ENCODE data around the gene SPDYC.

The SPDYC gene

DNA sequence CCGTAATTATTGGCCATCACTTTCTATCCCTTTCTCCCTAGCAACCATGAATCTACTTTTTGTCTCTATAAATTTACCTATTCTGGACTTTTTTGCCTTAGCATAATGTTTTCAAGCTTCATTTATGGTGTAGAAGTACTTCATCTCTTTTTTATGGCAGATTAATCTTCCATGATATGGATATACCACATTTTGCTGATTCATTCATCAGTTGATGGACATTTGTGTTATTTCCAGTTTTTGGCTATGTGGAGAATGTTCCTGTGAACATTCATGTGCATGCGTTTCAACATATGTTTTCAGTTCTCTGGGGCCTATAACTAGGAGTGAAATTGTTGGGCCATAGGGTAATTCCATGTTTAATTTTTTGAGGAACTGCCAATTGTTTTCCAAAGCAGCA is 24.5 kb downstream of the SPDYC start:
- H3F3A ChIP-seq (ENCODE audit: insufficient read depth, low read length) = no peaks in the 10 kb centered on the region

GRCh38 chr11:65204143-65204542 is 34.1 kb downstream of the SPDYC start:
- Histone ChIP-seq H3K79me2 (ENCODE audit: low read length) (no peaks in the 10 kb centered on the region), H2AFZ (ENCODE audit: low read length) (no peak overlapping the region), H3K9ac (ENCODE audit: low read length) (no peak overlapping the region), H3F3A (ENCODE audit: insufficient read depth, low read length) (no peaks in the 10 kb centered on the region), H3K9me2 (replicated peaks; ENCODE audit: insufficient read depth, low read length) (no peaks in the 10 kb centered on the region), H3K27me3 (replicated peaks; ENCODE audit: insufficient read depth, low read length) (no peaks in the 10 kb centered on the region), H3K9me3 (replicated peaks; ENCODE audit: insufficient read depth, low read length) (no peaks in the 10 kb centered on the region), H3K27ac (ENCODE audit: low read length) (no peak overlapping the region), H4K20me1 (ENCODE audit: insufficient read depth, low read length) (no peaks in the 10 kb centered on the region), H3K4me1 (ENCODE audit: low read length) (no peaks in the 10 kb centered on the region), H3K4me3 (ENCODE audit: low read length) (no peak overlapping the region), H3K4me2 (ENCODE audit: low read depth, low read length) (no peak overlapping the region), H3K36me3 (replicated peaks; ENCODE audit: insufficient read depth, low read length) (no peaks in the 10 kb centered on the region)
- DNase-seq = no peak
- TF ChIP-seq, protein P1, sequence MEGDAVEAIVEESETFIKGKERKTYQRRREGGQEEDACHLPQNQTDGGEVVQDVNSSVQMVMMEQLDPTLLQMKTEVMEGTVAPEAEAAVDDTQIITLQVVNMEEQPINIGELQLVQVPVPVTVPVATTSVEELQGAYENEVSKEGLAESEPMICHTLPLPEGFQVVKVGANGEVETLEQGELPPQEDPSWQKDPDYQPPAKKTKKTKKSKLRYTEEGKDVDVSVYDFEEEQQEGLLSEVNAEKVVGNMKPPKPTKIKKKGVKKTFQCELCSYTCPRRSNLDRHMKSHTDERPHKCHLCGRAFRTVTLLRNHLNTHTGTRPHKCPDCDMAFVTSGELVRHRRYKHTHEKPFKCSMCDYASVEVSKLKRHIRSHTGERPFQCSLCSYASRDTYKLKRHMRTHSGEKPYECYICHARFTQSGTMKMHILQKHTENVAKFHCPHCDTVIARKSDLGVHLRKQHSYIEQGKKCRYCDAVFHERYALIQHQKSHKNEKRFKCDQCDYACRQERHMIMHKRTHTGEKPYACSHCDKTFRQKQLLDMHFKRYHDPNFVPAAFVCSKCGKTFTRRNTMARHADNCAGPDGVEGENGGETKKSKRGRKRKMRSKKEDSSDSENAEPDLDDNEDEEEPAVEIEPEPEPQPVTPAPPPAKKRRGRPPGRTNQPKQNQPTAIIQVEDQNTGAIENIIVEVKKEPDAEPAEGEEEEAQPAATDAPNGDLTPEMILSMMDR (IDR thresholded peaks at IDR 0.05; ENCODE audit: low read length) = no peak
- TF ChIP-seq EZH2 (optimal IDR thresholded peaks at IDR 0.05; ENCODE audit: low read depth, low read length) = no peak
- TF ChIP-seq EZH2phosphoT487 (IDR thresholded peaks at IDR 0.05; ENCODE audit: low read length) = no peak

More for the DNA sequence above, 24.5 kb downstream of the SPDYC start:
- Histone ChIP-seq H3K4me2 (ENCODE audit: low read depth, low read length) (no peak overlapping the region), H3K4me3 (ENCODE audit: low read length) (no peak overlapping the region), H3K9ac (ENCODE audit: low read length) (no peak overlapping the region), H3K9me2 (replicated peaks; ENCODE audit: insufficient read depth, low read length) (no peaks in the 10 kb centered on the region), H3K79me2 (ENCODE audit: low read length) (no peaks in the 10 kb centered on the region), H3K27ac (ENCODE audit: low read length) (no peak overlapping the region), H3K9me3 (replicated peaks; ENCODE audit: insufficient read depth, low read length) (no peaks in the 10 kb centered on the region), H2AFZ (ENCODE audit: low read length) (no peak overlapping the region), H3K27me3 (replicated peaks; ENCODE audit: insufficient read depth, low read length) (no peaks in the 10 kb centered on the region), H4K20me1 (ENCODE audit: insufficient read depth, low read length) (no peaks in the 10 kb centered on the region), H3K36me3 (replicated peaks; ENCODE audit: insufficient read depth, low read length) (no peaks in the 10 kb centered on the region; the same call in 1 of the 2 replicates), H3K4me1 (ENCODE audit: low read length) (no peaks in the 10 kb centered on the region)
- no peak for TF ChIP-seq EZH2phosphoT487 (IDR thresholded peaks at IDR 0.05; ENCODE audit: low read length)
- no peak for TF ChIP-seq EZH2 (optimal IDR thresholded peaks at IDR 0.05; ENCODE audit: low read depth, low read length)
- TF ChIP-seq, protein P1 (IDR thresholded peaks at IDR 0.05; ENCODE audit: low read length) = no peak
- DNase-seq = no peak

DNA sequence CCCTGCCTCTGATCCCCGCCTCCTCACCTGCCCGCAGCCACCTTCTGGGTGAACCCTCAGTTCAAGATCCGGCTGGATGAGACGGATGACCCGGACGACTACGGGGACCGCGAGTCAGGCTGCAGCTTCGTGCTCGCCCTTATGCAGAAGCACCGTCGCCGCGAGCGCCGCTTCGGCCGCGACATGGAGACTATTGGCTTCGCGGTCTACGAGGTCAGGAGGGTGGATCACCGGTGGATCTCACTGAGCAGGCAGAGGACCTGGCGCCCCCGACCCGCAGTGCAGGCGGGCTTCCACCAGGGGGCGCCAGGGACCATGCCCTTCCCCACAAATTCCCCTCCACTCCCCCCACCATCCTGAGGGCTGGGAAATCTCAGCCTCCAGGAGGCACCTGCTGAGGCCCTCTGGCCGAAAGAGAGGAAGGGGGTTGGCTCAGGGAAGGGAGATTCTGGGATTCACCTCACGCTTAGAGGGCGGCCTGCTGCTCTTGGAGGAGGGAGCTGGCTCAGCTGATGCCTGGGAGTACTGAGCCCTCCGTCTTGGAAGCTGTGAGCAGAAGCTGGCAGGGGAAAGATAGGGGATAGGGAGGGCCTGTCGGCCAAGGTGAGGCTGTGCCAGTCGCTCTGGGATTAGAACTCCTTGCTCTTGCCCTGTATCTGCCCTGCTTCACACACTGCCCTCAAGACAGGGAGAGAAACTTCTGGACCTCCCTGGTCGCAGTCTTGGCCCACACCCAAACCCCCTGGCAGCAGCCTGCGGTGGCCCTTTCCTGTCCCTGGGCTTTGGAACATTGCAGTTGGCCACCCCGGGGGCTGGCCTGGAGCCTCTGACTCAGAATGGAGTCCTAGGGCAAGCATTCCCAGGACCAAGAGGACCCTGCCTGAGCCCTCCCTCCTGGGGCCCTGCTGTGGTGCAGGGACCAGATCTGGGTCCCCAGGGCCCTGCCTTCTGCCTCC is 34.9 kb downstream of the SPDYC start:
- Histone ChIP-seq H3K9me3 (replicated peaks; ENCODE audit: insufficient read depth, low read length) (no peaks in the 10 kb centered on the region), H3K9ac (ENCODE audit: low read length) (no peak overlapping the region), H3K27me3 (replicated peaks; ENCODE audit: insufficient read depth, low read length) (no peaks in the 10 kb centered on the region), H3K27ac (ENCODE audit: low read length) (no peak overlapping the region), H3K4me3 (ENCODE audit: low read length) (no peak overlapping the region), H3K79me2 (ENCODE audit: low read length) (no peaks in the 10 kb centered on the region), H3K4me2 (ENCODE audit: low read depth, low read length) (no peak overlapping the region), H3K9me2 (replicated peaks; ENCODE audit: insufficient read depth, low read length) (no peaks in the 10 kb centered on the region), H3K4me1 (ENCODE audit: low read length) (no peaks in the 10 kb centered on the region), H4K20me1 (ENCODE audit: insufficient read depth, low read length) (no peaks in the 10 kb centered on the region), H3K36me3 (replicated peaks; ENCODE audit: insufficient read depth, low read length) (no peaks in the 10 kb centered on the region), H3F3A (ENCODE audit: insufficient read depth, low read length) (no peaks in the 10 kb centered on the region), H2AFZ (ENCODE audit: low read length) (no peak overlapping the region)
- DNase-seq = no peak
- TF ChIP-seq, protein P1 (IDR thresholded peaks at IDR 0.05; ENCODE audit: low read length) = peak; percentile 89
- no peak for TF ChIP-seq EZH2phosphoT487 (IDR thresholded peaks at IDR 0.05; ENCODE audit: low read length)

All from MM.1S (cell line).